Measurements from ENCODE around the gene CDH4.

Gene CDH4

DNA sequence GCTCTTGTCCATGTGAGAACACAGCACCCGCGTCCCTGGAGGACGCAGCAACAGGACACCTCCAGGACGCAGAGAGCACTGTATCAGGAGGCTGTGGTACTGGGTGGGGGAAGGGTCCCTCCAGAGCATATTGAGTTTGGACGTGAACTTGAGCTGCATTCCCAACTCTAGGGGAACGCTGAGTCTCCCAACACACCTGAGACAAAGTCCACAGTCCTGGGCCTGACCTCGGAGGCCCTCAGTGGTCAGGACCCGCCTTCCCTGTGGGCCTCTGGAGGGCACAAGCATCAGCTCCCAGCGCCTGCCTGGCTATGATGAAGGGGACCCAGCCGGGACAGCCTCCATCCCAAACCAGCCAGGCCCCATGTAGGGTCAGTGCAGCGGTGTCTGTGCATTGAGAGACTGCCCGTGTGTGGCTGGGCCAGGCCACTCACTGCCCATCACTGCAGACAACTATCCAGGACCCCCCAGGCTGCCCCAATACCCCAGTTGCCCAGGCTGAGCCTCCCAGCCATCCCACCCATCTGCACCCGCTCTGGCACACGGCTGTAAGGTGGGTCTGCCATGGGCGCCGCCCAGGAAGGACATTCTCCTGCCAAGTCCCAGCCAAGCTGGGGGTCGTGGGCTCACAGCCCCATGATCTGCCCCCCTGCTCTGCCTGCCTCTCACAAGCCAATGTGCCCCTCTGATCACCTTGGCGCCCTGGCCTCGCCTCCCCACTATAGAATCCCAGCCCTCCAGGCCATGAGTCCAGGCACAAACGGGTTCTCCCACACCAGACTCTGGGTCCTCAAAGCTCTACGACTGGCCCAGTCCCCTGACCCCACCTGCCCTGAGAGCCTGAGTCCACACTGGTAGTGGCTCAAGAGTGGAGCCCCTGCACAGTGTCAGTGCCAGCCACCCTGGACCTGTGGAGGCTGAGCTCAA, 697.9 kb downstream of the CDH4 start:
- DNase-seq (ENCODE audit: low read depth), result no peak

GRCh38 chr20:61950641-61951071, 698.6 kb downstream of the CDH4 start:
- no peak for DNase-seq (ENCODE audit: low read depth)

- DNase-seq (ENCODE audit: low read depth), result no peak
Measured at GRCh38 chr20:61951695-61952533, 699.9 kb downstream of the CDH4 start.

DNA sequence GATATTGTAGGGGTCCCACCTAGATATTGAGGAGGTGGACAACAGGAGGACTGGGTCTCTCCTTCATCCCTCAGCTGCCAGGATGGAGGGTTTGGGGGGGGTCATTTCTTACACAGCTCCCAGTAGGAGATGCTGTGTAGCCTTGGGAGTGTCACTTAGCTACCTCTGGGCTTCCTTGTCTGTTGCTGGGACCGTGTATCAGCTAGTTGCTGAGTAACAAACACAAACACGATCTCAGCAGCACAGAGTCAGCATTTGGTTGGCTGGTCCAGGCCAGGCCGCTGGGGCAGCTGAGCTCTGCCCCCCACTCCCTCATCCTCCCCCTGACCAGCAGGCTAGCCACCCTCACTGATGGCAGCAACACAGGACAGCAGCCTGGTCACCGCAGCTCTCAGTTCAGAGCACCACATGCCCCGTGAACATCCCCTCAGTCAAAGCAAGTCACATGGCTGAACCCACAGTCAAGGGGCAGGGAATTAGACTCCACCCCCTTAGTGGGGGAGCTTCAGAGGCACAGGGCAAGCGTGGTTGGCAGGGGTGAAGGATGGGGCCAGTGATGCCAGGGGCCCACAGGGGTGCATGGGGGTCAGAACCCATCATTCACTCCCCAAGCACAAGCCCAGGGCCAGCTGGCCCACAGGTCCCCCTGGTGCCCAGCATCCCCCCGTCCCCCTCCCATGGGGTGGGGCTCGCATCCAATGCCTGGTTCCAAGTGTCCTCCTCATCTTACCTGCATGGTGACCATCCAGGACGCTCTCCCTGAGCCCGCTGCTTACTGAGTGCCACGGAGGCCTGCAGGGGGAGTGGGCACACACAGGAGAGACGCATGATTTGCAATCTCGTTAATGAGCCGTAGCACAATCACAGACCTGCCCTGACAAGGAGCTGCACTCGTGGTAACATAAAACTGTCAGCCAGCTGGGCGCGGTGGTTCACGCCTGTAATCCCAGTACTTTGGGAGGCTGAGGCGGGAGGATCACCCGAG, 701.3 kb downstream of the CDH4 start:
- no peak for DNase-seq (ENCODE audit: low read depth)

- no peak for DNase-seq (ENCODE audit: low read depth)
Measured at GRCh38 chr20:61954276-61955021, 702.4 kb downstream of the CDH4 start.

DNA sequence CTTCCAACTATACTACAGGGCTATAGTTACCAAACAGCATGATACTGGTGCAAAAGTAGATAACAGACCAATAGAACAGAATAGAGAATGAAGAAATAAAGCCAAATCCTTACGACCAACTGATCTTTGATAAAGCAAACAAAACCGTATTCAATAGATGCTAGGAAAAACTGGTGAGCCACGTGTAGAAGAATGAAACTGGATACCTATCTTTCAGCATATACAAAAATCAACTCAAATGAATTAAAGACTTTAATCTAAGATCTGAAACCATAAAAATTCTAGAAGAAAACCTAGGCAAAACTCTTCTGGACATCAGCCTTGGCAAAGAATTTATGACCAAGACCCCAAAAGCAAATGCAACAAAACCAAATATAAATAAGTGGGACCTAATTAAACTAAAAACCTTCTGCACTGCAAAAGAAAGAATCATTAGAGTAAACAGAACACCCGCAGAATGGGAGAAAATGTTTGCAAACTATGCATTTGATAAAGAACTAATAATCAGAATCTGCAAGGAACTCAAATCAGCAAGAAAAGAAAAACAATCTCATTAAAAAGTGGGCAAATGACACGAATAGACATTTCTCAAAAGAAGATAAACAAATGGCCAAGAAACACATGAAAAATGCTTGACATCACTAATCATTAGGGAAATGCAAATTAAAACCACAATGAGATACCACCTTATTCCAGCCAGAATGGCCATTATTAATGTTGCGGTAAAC, 703.8 kb downstream of the CDH4 start:
- DNase-seq (ENCODE audit: low read depth), result no peak

DNA sequence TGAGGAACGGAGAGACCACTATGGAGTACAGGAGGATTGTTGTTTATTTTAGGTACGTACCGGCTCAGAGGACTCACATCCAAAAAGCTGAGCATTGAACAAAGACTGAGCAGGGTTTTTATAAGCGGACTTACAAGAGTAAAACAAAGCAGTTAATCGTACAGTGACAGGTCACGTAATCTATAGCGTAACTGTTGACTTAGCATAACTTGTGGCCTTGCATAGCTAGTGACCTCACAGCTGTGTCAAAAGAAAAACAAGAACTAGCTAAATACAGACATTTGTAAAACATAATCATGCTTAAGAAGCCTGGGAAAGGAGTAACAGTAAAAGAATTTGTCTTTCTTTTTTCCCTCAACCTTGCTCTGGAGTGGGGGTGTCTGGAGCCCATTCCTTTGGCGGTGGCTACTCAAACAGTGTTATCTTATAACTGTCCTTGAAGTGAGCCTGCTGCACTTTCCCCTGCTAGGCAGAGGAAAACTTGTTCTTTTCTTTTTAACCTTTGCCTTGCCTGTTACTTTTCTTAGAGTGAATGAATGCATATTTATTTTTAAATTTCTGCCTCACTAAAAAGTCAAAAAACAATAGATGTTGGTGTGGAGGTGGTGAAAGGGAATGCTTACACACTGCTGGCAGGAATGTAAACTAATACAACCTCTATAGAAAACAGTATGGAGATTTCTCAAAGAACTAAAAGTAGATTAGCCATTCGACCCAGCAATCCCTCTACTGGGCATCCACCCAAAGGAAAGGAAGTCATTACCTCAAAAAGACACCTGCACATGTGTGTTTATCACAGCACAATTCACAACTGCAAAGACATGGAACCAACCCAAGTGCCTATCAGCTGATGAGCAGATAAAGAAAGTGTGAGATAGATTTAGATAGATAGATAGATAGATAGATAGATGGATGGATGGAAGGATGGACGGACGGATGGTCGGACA, 704.6 kb downstream of the CDH4 start:
- DNase-seq (ENCODE audit: low read depth), result no peak

DNA sequence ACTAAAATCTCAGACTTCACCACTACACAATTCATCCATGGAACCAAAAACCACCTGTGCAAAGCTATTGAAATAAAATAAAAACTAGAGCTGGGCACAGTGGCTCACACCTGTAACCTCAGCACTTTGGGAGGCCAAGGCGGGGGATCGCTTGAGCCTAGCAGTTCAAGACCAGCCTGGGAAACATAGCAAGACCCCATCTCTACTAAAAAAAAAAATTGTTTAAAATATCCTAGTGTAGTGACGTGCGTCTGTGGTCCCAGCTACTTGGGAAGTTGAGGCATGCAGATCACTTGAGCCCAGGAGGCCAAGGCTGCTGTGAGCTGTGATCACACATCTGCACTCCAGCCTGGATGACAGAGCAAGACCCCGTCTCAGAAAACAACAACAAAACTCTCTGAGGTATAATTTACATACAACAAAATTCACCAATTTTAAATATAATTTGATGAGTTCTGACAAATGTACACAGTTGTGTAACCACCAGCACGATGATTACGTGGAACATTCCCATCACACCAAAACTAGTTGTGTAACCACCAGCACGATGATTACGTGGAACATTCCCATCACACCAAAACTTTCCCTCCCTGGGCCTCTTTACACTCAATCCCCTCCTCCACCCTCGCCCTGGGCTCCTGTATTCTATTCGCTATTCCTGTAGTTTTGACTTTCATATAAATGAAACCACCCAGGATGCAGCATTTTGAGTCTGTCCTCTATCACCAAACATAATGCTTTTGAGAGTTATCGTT, 706.1 kb downstream of the CDH4 start:
- DNase-seq (ENCODE audit: low read depth), result no peak

- no peak for DNase-seq (ENCODE audit: low read depth)
Measured at GRCh38 chr20:61958773-61959700, 707.0 kb downstream of the CDH4 start.

DNA sequence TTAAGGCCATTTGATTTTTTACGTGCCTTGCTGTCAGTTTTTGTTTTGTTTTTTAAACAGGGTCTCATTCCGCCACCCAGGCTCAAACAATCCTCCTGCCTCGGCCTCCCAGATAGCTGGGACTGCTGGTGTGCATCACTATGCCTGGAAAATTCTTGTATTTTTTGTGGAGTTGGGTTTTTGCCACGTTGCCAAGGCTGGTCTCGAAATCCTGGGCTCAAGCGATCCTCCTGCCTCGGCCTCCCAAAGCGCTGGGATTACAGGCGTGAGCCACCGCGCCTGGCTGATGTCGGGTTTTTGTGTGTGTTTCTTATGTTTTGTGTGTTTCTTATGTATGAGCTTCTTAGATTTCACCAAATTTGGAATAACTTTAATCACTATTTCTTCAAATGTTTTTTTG, 708.8 kb downstream of the CDH4 start:
- no peak for DNase-seq (ENCODE audit: low read depth)

GRCh38 chr20:61963149-61963548, 711.1 kb downstream of the CDH4 start:
- no peak for DNase-seq (ENCODE audit: low read depth)

GRCh38 chr20:61963885-61964674, 712.0 kb downstream of the CDH4 start:
- no peak for DNase-seq (ENCODE audit: low read depth)

- no peak for DNase-seq (ENCODE audit: low read depth)
Measured at GRCh38 chr20:61964675-61965605, 712.9 kb downstream of the CDH4 start.

- DNase-seq (ENCODE audit: low read depth), result no peak
Measured at GRCh38 chr20:61965606-61966491, 713.8 kb downstream of the CDH4 start.
